Ovary (tissue), 10 donors: ENCODE measurements around the gene NFASC. TPM values are rescaled to one million over a fixed set of nuclear protein-coding genes. Genes with fewer than 3 reads are reported as not detected.

ENCODE experiments used
- DNase-seq, 5 donors: peaks; one replicate each; pipeline ENCODE4 v3.0.0-alpha.2; 2019 to 2020
- H3K27ac ChIP-seq, 2 donors: fragments of 200-600 bp; one replicate each; pipeline versions ENCODE4 v1.5.1 to v1.8.0; 2019 to 2022
- H3K27me3 ChIP-seq: fragments of 200-600 bp; one replicate; pipeline ENCODE4 v1.8.0; 2022
- H3K36me3 ChIP-seq: fragments of 200-600 bp; sonication (generic); one replicate; pipeline ENCODE4 v1.5.1; 2019
- H3K4me1 ChIP-seq: one replicate; pipeline ENCODE4 v1.8.1; 2013; ENCODE audit warnings: mild to moderate bottlenecking, moderate library complexity; ENCODE audit not compliant: insufficient read depth
- H3K4me3 ChIP-seq: fragments of 200-600 bp; sonication (generic); one replicate; pipeline ENCODE4 v1.5.1; 2017
- H3K9me3 ChIP-seq, 2 donors: fragments of 200-600 bp in 1 of 2; sonication (generic) in 1 of 2; one replicate each; pipeline versions ENCODE4 v1.5.1 to v1.8.1; 2013 to 2019; ENCODE audit warnings: mild to moderate bottlenecking in 1 of 2, moderate library complexity in 1 of 2
- CTCF ChIP-seq, 3 donors: fragments of 450-650 bp in 2 of 3; fragments of 200-600 bp in 1 of 3; IDR thresholded peaks; one replicate each; pipeline versions ENCODE4 v1.5.1 to v1.8.0; 2016 to 2022; ENCODE audit warnings: antibody characterized with exemption in 3 of 3, mild to moderate bottlenecking in 1 of 3
- EP300 ChIP-seq: sonication (generic); formaldehyde crosslinking; IDR thresholded peaks from one replicate; pipeline ENCODE4 v1.6.1; 2017; ENCODE audit warnings: antibody characterized with exemption
- POLR2A ChIP-seq: fragments of 450-650 bp; IDR thresholded peaks from one replicate; pipeline ENCODE4 v1.6.1; 2017; ENCODE audit warnings: antibody characterized with exemption, mild to moderate bottlenecking, moderate library complexity
- WGBS, 3 donors: extraction: QIAGEN DNeasy Blood & Tissue Kit in 1 of 3; methylation state at CpG; one replicate each; pipeline versions ENCODE4 v1.1.5 to v1.1.7; 2013 to 2017; 5-methylcytosine and 5-hydroxymethylcytosine counted together
- intact Hi-C, 4 donors: fragments of 100-400 bp; cut with DNase I; formaldehyde crosslinking; loops; one replicate each; pipeline versions ENCODE4 v1.11.0 to v1.15.1; 2022 to 2023
- long read RNA-seq, 3 donors: library from polyadenylated mRNA in 2 of 3; unstranded in 2 of 3; transcript quantifications; one replicate each; pipeline ENCODE4 v2.0.0 and lab custom pipeline, GENCODE V29; 2021 to 2026
- polyA plus RNA-seq, 2 donors: library from polyadenylated mRNA; stranded (reverse); fragments of 200-250 nt in 1 of 2; fragments of 350-450 nt in 1 of 2; fragmentation: Illumina TruSeq in 1 of 2; extraction: RNeasy Lipid Tissue Mini Kit (QIAGEN cat#74804) in 1 of 2; gene quantifications; one replicate each; pipeline ENCODE4 v1.2.3, GENCODE V29; 2013 to 2014
- total RNA-seq, 7 donors: library from RNA; depleted of rRNA in 2 of 7; stranded (reverse); fragments of >200 nt in 2 of 7; fragmentation: NEBNext Ultra II Directional in 3 of 7; extraction: Animal tissue kit (Norgen Biotek cat#: 25700) in 3 of 7; gene quantifications; one replicate each; pipeline versions ENCODE4 v1.1.0 to v1.2.4, GENCODE V29; 2016 to 2023
- donor health status: DM: no; HTN: no; CAD: no; lungs with moderate emphysema.
- donor health status: DM: no; HTN: no; CAD: no.
- donor health status: Bipolar disorder and iron deficiency.
- donor health status: DM: yes; HTN: yes; CAD: no.
- donor health status: DM: no; HTN: no; CAD: no.
- donor health status: DM: yes; HTN: yes; CAD: no.

NFASC gene
- total RNA-seq (10 to 100 TPM in 6 of 7 donors, 1 to 10 TPM in 1; 9.3 to 73.2 (median 19.0) TPM), polyA plus RNA-seq (10 to 100 TPM; 20.9 to 52.6 TPM)
- long read RNA-seq, donor 1, partial matches to known transcripts: 0 of 10 reads
- long read RNA-seq, donor 1, other reads (novel, unspliced or antisense): 10 of 10 reads
- long read RNA-seq, donor 2: 0 reads
- long read RNA-seq, donor 3, partial matches to known transcripts: 1 of 12 reads
- long read RNA-seq, donor 3, other reads (novel, unspliced or antisense): 11 of 12 reads

GRCh38 chr1:204870160-204870912 lies at the start of gene NFASC:
Gene NFASC (plus strand): TSS chr1:204870862. CDS start chr1:204944316, 73,454 bp downstream.
- peaks cover 43% of the 10 kb centered on the region for H3K4me1 ChIP-seq
- H3K9me3 ChIP-seq: no peaks in the 10 kb centered on the region
- DNase-seq: peak in 1 of 5 donors; percentile 11
- H3K27ac ChIP-seq: no peak within 1 kb of the TSS
- no peaks in the 10 kb centered on the region for H3K27me3 ChIP-seq
- intact Hi-C loops: no loop called here
- WGBS, 3 donors: 51 to 67% (median 53%) methylated on average over 19 of the region's 19 CpGs
- TF ChIP-seq EP300: no peak
- TF ChIP-seq POLR2A: no peak
- no peak for TF ChIP-seq CTCF (IDR thresholded peaks at IDR 0.05)
- H3K4me3 ChIP-seq: no peak within 1 kb of the TSS
- no peaks in the 10 kb centered on the region for H3K36me3 ChIP-seq

GRCh38 chr1:204821476-204821875 lies 49.2 kb upstream of the NFASC start:
- Histone ChIP-seq H3K27me3 (no peaks in the 10 kb centered on the region), H3K36me3 (no peaks in the 10 kb centered on the region), H3K9me3 (no peaks in the 10 kb centered on the region), H3K4me1 (peaks cover 16% of the 10 kb centered on the region), H3K4me3 (no peak overlapping the region), H3K27ac (peak overlapping the region in 1 of 2 donors; percentile 48)
- 11 to 18% (median 12%) methylated on average over 5 of the region's 5 CpGs for WGBS, 3 donors
- intact Hi-C loops: no loop called here
- no peak for TF ChIP-seq POLR2A
- no peak for TF ChIP-seq EP300
- TF ChIP-seq CTCF (IDR thresholded peaks at IDR 0.05): no peak
- DNase-seq: no peak

- TF ChIP-seq EP300 (no peak), CTCF (IDR thresholded peaks at IDR 0.05) (no peak), POLR2A (no peak)
- Histone ChIP-seq H3K27me3 (no peaks in the 10 kb centered on the region), H3K27ac (peak overlapping the region in 1 of 2 donors; percentile 48), H3K9me3 (no peaks in the 10 kb centered on the region), H3K4me1 (peaks cover 16% of the 10 kb centered on the region), H3K36me3 (no peaks in the 10 kb centered on the region), H3K4me3 (no peak overlapping the region)
- intact Hi-C loops: no loop called here
- DNase-seq: no peak
- 77 to 84% (median 83%) methylated on average over 4 of the region's 4 CpGs for WGBS, 3 donors
These were observed 48.7 kb upstream of the NFASC start for GRCh38 chr1:204821924-204822323.

GRCh38 chr1:204826970-204827369 lies 43.7 kb upstream of the NFASC start:
- Histone ChIP-seq H3K4me3 (no peak overlapping the region), H3K36me3 (no peaks in the 10 kb centered on the region), H3K27ac (no peak overlapping the region), H3K27me3 (no peaks in the 10 kb centered on the region), H3K9me3 (no peaks in the 10 kb centered on the region), H3K4me1 (peaks cover 12% of the 10 kb centered on the region)
- no peak for DNase-seq
- no peak for TF ChIP-seq POLR2A
- no peak for TF ChIP-seq CTCF (IDR thresholded peaks at IDR 0.05)
- TF ChIP-seq EP300: no peak
- WGBS, 3 donors: 59 to 65% (median 62%) methylated on average over 4 of the region's 4 CpGs
- intact Hi-C loops: no loop called here
